ENCODE measurements around the gene REEP6.

The REEP6 gene

GRCh38 chr19:1481893-1482360, 9.1 kb upstream of the REEP6 start:
- no peak overlapping the region for H3K9ac ChIP-seq (ENCODE audit: low read length in 5 of 5)
- peaks cover 0 to 18% (median 16%) of the 10 kb centered on the region in 5 donors for H3K4me1 ChIP-seq (ENCODE audit: control insufficient read depth in 5 of 5, insufficient read depth in 5 of 5, low read length in 5 of 5)
- H3K36me3 ChIP-seq (ENCODE audit: control insufficient read depth in 5 of 5, insufficient read depth in 5 of 5, low read length in 5 of 5) = peaks cover 0 to 3% (median 0%) of the 10 kb centered on the region in 5 donors
- no peak overlapping the region for H3K27ac ChIP-seq (ENCODE audit: low read depth, low read length)
- H3K4me3 ChIP-seq (ENCODE audit: low read depth in 1 of 5, low read length in 5 of 5) = no peak overlapping the region
- no peaks in the 10 kb centered on the region for H3K9me3 ChIP-seq (ENCODE audit: control insufficient read depth in 5 of 5, low read length in 5 of 5)
- H3K27me3 ChIP-seq (ENCODE audit: control insufficient read depth in 5 of 5, insufficient read depth in 4 of 5, low read length in 5 of 5) = no peaks in the 10 kb centered on the region

DNA sequence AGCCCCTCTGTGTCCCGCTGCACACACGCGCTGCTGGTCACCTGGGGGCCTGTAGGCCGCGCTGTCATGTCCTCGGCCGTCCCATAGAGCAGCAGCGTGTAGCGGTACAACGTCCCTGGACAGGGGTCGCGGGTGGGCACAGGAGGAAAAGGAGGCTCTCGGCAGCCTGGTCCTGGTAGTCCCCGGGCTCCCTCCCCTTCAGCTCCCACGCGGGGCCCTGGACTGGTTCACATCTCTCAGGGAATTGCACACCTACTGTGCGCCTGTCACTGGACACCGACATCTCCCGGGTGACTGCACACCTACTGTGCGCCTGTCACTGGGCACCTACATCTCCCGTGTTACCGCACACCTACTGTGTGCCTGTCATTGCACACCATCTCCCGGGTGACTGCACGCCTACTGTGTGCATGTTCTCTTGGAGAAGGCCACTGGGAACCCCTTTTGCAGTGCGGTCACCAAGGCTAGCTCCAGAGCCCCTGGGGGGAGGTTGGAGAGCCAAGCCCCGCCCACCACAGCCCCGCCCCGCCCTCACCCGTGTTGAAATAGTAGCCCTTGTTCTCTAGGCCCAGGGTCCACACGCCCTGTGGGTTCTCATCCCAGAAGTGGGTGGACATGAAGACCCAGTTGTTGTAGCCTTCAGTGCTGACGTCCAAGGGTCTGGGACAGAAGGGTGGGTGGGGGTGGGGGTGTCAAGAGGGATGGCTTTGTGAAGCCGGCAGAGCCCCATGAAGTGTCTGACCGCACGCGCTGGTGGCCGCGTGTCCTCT, 8.4 kb upstream of the REEP6 start:
- H3K27me3 ChIP-seq (ENCODE audit: control insufficient read depth in 5 of 5, insufficient read depth in 4 of 5, low read length in 5 of 5) = no peaks in the 10 kb centered on the region
- H3K9ac ChIP-seq (ENCODE audit: low read length in 5 of 5) = no peak overlapping the region
- no peak overlapping the region for H3K4me3 ChIP-seq (ENCODE audit: low read depth in 1 of 5, low read length in 5 of 5)
- no peaks in the 10 kb centered on the region for H3K36me3 ChIP-seq (ENCODE audit: control insufficient read depth in 5 of 5, insufficient read depth in 5 of 5, low read length in 5 of 5)
- H3K9me3 ChIP-seq (ENCODE audit: control insufficient read depth in 5 of 5, low read length in 5 of 5) = no peaks in the 10 kb centered on the region
- H3K4me1 ChIP-seq (ENCODE audit: control insufficient read depth in 5 of 5, insufficient read depth in 5 of 5, low read length in 5 of 5) = peaks cover 0 to 18% (median 16%) of the 10 kb centered on the region in 5 donors
- H3K27ac ChIP-seq (ENCODE audit: low read depth, low read length) = no peak overlapping the region

DNA sequence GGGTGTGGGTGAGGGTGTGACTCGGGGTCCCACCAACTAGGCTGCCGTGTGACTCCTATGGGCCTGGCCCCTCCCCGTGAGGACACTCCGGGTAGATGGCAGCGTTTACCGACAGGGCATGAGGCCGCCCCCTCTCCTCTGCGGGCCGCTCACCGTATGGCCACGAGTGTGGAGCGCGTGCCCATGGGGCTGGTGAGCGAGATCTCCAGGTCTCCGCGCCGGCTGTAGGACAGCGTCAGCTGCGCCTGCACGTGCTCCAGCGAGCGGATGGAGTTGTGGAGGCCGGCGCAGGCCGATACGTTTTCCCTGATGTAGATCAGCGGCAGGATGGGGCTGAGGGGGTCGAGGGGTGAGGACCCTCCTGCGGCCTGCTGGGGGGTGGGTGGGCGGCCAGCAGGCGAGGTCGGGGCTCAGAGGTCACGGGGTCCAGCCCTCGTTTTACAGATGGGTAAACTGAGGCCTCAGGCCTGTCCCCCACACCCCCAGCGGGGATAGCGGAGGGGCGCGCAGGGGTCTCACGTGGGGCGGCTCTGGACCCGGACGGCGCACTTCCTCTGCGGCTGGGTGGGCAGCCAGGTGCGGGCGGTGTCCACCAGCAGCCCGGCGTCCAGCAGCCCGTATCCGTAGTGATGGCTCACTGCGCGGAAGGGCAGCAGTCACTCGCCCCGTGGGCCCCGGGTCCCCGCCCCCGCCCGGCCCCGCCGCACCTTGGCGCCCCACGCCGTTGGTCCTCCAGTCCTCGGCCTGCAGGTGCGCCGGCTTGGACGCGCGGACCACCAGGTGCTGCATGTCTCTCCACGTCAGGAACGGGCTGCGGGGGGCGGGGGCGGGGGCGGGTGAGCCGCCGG, 7.6 kb upstream of the REEP6 start:
- H3K36me3 ChIP-seq (ENCODE audit: control insufficient read depth in 5 of 5, insufficient read depth in 5 of 5, low read length in 5 of 5) = no peaks in the 10 kb centered on the region
- H3K27ac ChIP-seq (ENCODE audit: low read depth, low read length) = no peak overlapping the region
- H3K9me3 ChIP-seq (ENCODE audit: control insufficient read depth in 5 of 5, low read length in 5 of 5) = no peaks in the 10 kb centered on the region
- no peak overlapping the region for H3K9ac ChIP-seq (ENCODE audit: low read length in 5 of 5)
- no peak overlapping the region for H3K4me3 ChIP-seq (ENCODE audit: low read depth in 1 of 5, low read length in 5 of 5)
- H3K27me3 ChIP-seq (ENCODE audit: control insufficient read depth in 5 of 5, insufficient read depth in 4 of 5, low read length in 5 of 5) = no peaks in the 10 kb centered on the region
- H3K4me1 ChIP-seq (ENCODE audit: control insufficient read depth in 5 of 5, insufficient read depth in 5 of 5, low read length in 5 of 5) = peaks cover 0 to 11% (median 11%) of the 10 kb centered on the region in 5 donors

GRCh38 chr19:1483979-1484428, 7.0 kb upstream of the REEP6 start:
- Histone ChIP-seq H3K36me3 (ENCODE audit: control insufficient read depth in 5 of 5, insufficient read depth in 5 of 5, low read length in 5 of 5) (no peaks in the 10 kb centered on the region), H3K9me3 (ENCODE audit: control insufficient read depth in 5 of 5, low read length in 5 of 5) (no peaks in the 10 kb centered on the region), H3K9ac (ENCODE audit: low read length in 5 of 5) (no peak overlapping the region), H3K4me3 (ENCODE audit: low read depth in 1 of 5, low read length in 5 of 5) (no peak overlapping the region), H3K27ac (ENCODE audit: low read depth, low read length) (no peak overlapping the region), H3K27me3 (ENCODE audit: control insufficient read depth in 5 of 5, insufficient read depth in 4 of 5, low read length in 5 of 5) (no peaks in the 10 kb centered on the region), H3K4me1 (ENCODE audit: control insufficient read depth in 5 of 5, insufficient read depth in 5 of 5, low read length in 5 of 5) (peaks cover 0 to 6% (median 5%) of the 10 kb centered on the region in 5 donors)

DNA sequence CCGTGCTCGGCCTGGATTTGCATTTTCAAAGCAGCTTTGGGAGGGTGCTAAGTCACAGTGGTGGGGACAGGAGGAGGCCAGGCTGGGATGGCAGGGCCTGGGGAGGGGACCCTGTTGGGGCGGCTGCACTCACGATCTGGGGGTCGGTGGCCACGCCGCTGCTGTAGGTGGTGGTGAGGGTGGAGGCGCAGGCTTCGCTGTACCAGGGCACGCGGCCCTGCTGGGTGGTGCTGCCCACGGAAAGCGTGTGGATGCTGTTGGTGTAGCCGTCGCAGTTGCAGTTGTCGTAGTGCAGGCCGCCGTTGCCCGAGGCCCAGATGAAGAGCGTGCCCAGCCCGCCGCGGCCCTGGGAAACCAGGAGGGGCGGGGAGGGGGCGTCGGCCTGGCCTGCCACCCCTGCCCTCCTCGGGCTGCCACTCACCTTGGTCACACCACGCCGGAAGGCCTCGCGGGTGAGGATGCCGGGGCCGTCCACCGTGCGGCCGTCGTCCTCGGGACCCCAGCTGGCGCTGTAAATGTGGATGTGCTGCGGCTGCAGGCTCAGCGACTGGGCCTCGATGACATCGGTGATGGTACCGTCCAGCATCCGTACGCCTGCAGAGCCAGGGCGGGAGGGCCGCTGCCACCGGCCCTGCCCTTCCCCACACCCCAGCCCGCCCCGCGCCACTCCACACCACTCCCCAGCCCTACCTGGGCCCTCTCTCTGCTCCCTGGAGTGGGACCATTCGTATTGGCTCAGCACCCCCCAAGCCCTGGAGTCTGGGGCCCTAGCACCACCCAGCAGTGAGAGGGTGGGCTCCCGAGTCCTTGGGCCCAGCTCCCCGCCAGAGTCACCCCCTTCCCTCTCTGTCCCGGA, 4.0 kb upstream of the REEP6 start:
- no peak overlapping the region for H3K9ac ChIP-seq (ENCODE audit: low read length in 5 of 5)
- peaks cover 0 to 22% (median 20%) of the 10 kb centered on the region in 5 donors for H3K4me1 ChIP-seq (ENCODE audit: control insufficient read depth in 5 of 5, insufficient read depth in 5 of 5, low read length in 5 of 5)
- H3K4me3 ChIP-seq (ENCODE audit: low read depth in 1 of 5, low read length in 5 of 5) = no peak overlapping the region
- H3K9me3 ChIP-seq (ENCODE audit: control insufficient read depth in 5 of 5, low read length in 5 of 5) = no peaks in the 10 kb centered on the region
- H3K27ac ChIP-seq (ENCODE audit: low read depth, low read length) = no peak overlapping the region
- H3K27me3 ChIP-seq (ENCODE audit: control insufficient read depth in 5 of 5, insufficient read depth in 4 of 5, low read length in 5 of 5) = no peaks in the 10 kb centered on the region
- no peaks in the 10 kb centered on the region for H3K36me3 ChIP-seq (ENCODE audit: control insufficient read depth in 5 of 5, insufficient read depth in 5 of 5, low read length in 5 of 5)

DNA sequence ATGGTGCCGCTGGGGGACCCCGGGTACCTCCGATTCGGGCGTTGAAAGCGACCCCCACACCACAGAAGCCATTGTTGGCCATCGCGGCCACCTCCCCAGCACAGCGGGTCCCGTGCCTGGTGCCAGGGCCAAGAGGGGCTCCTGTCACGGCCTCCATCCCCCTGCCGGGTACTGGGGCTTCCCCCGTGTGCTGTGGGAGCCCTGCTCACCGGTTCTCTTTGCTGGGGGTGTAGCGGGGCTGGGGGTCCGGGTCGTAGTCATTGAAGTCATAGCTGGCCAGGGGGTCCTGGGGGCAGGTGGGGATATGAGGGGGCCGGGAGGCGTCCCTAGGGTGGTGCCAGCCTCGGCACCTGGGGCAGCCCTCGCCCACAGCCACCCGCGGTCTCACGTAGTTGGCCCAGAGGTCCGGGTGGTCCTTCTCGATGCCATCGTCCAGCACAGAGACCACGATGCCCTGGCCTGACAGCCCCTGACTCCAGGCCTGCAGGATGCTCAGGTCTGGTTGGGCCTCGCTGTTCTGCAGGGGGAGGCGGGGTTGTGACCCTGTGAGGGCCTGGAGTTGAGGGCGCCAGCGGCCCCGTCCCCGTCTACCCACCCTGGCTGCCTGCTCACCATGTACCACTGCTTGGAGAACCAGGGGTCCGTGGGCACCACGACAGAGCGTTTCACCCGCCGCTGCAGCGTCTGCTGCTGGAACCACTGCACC, 3.3 kb upstream of the REEP6 start:
- H3K4me1 ChIP-seq (ENCODE audit: control insufficient read depth in 5 of 5, insufficient read depth in 5 of 5, low read length in 5 of 5) = peaks cover 0 to 28% (median 26%) of the 10 kb centered on the region in 5 donors
- H3K4me3 ChIP-seq (ENCODE audit: low read depth in 1 of 5, low read length in 5 of 5) = no peak overlapping the region
- no peaks in the 10 kb centered on the region for H3K36me3 ChIP-seq (ENCODE audit: control insufficient read depth in 5 of 5, insufficient read depth in 5 of 5, low read length in 5 of 5)
- H3K27ac ChIP-seq (ENCODE audit: low read depth, low read length) = no peak overlapping the region
- no peaks in the 10 kb centered on the region for H3K9me3 ChIP-seq (ENCODE audit: control insufficient read depth in 5 of 5, low read length in 5 of 5)
- no peak overlapping the region for H3K9ac ChIP-seq (ENCODE audit: low read length in 5 of 5)
- H3K27me3 ChIP-seq (ENCODE audit: control insufficient read depth in 5 of 5, insufficient read depth in 4 of 5, low read length in 5 of 5) = peaks cover 0 to 3% (median 0%) of the 10 kb centered on the region in 5 donors

DNA sequence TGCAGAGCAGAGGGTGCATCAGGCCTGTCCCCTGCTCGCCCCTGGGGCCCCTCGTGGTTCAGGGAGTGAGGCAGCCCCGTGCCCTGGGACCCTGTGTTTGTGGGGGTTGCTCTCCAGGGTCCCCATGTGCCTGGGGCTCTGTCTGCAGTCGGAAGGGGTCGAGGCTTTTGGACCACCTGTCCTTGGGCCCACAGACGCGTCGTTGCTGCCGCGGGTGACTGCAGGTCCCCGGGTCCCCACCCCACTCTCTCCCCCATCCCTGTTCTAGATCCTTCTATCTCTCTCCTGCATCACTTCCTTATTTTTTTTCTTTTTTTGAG, 2.7 kb upstream of the REEP6 start:
- no peaks in the 10 kb centered on the region for H3K36me3 ChIP-seq (ENCODE audit: control insufficient read depth in 5 of 5, insufficient read depth in 5 of 5, low read length in 5 of 5)
- H3K9me3 ChIP-seq (ENCODE audit: control insufficient read depth in 5 of 5, low read length in 5 of 5) = no peaks in the 10 kb centered on the region
- no peak overlapping the region for H3K27ac ChIP-seq (ENCODE audit: low read depth, low read length)
- no peak overlapping the region for H3K4me3 ChIP-seq (ENCODE audit: low read depth in 1 of 5, low read length in 5 of 5)
- H3K4me1 ChIP-seq (ENCODE audit: control insufficient read depth in 5 of 5, insufficient read depth in 5 of 5, low read length in 5 of 5) = peaks cover 0 to 33% (median 31%) of the 10 kb centered on the region in 5 donors
- H3K9ac ChIP-seq (ENCODE audit: low read length in 5 of 5) = no peak overlapping the region
- peaks cover 0 to 8% (median 0%) of the 10 kb centered on the region in 5 donors for H3K27me3 ChIP-seq (ENCODE audit: control insufficient read depth in 5 of 5, insufficient read depth in 4 of 5, low read length in 5 of 5)

- Histone ChIP-seq H3K4me3 (ENCODE audit: low read depth in 1 of 5, low read length in 5 of 5) (peak overlapping the region in 4 of 5 donors; percentile 73 to 80 (median 78)), H3K27me3 (ENCODE audit: control insufficient read depth in 5 of 5, insufficient read depth in 4 of 5, low read length in 5 of 5) (peaks cover 0 to 10% (median 0%) of the 10 kb centered on the region in 5 donors), H3K9ac (ENCODE audit: low read length in 5 of 5) (peak overlapping the region in 3 of 5 donors; percentile 41 to 71 (median 64)), H3K27ac (ENCODE audit: low read depth, low read length) (no peak overlapping the region), H3K9me3 (ENCODE audit: control insufficient read depth in 5 of 5, low read length in 5 of 5) (no peaks in the 10 kb centered on the region), H3K4me1 (ENCODE audit: control insufficient read depth in 5 of 5, insufficient read depth in 5 of 5, low read length in 5 of 5) (peaks cover 0 to 44% (median 33%) of the 10 kb centered on the region in 5 donors), H3K36me3 (ENCODE audit: control insufficient read depth in 5 of 5, insufficient read depth in 5 of 5, low read length in 5 of 5) (no peaks in the 10 kb centered on the region)
These were observed 1.3 kb upstream of the REEP6 start for GRCh38 chr19:1489463-1490310.

Data from subcutaneous abdominal adipose tissue (tissue), 5 donors.